ENCODE data around the gene MACF1.
"Not testable (repeated sequence)": the region's sequence is repeated elsewhere in the genome, so short reads cannot be mapped to it uniquely, and the experiment has no call there.

GRCh38 chr1:39208360-39208759, 3.9 kb downstream of the MACF1 start:
- TF ChIP-seq TAF1, POLR2AphosphoS5 (IDR thresholded peaks at IDR 0.05; ENCODE audit: low read depth, low read length): not testable (repeated sequence)

Measured in GM12891 (cell line).